HAP-1 (cell line): ENCODE results near the gene DDX27.

Experiments used
- DNase-seq, 2 experiments: peaks; one replicate each; pipeline ENCODE4 v3.0.0-alpha.2; 2016 to 2020; ENCODE audit warnings: low spot score in 2 of 2
- H3K27me3 ChIP-seq: fragments of 250-450 bp; sonication (Bioruptor Pico); 2 replicates; pipeline ENCODE4 v1.5.1; 2020; ENCODE audit warnings: low read depth, mild to moderate bottlenecking, moderate library complexity
- H3K36me3 ChIP-seq: fragments of 250-450 bp; sonication (Bioruptor Pico); replicated peaks from 2 replicates; pipeline ENCODE4 v1.5.1; 2020; ENCODE audit warnings: mild to moderate bottlenecking
- H3K4me1 ChIP-seq: fragments of 250-450 bp; sonication (Bioruptor Pico); 2 replicates; pipeline ENCODE4 v1.5.1; 2020; ENCODE audit warnings: mild to moderate bottlenecking
- H3K4me3 ChIP-seq: fragments of 250-450 bp; sonication (Bioruptor Pico); 2 replicates; pipeline ENCODE4 v1.5.1; 2020; ENCODE audit warnings: mild to moderate bottlenecking, moderate library complexity
- H3K9me3 ChIP-seq: fragments of 250-450 bp; sonication (Bioruptor Pico); 2 replicates; pipeline ENCODE4 v1.5.1; 2020; ENCODE audit warnings: mild to moderate bottlenecking, moderate library complexity
- in situ Hi-C: fragments of 300-500 bp; cut with MboI; formaldehyde crosslinking; loops from 3 replicates; pipeline ENCODE4 v1.14.3; 2020; ENCODE audit warnings: low sequenced_read_pairs, inconsistent platforms, mixed read lengths

DDX27 gene

DNA sequence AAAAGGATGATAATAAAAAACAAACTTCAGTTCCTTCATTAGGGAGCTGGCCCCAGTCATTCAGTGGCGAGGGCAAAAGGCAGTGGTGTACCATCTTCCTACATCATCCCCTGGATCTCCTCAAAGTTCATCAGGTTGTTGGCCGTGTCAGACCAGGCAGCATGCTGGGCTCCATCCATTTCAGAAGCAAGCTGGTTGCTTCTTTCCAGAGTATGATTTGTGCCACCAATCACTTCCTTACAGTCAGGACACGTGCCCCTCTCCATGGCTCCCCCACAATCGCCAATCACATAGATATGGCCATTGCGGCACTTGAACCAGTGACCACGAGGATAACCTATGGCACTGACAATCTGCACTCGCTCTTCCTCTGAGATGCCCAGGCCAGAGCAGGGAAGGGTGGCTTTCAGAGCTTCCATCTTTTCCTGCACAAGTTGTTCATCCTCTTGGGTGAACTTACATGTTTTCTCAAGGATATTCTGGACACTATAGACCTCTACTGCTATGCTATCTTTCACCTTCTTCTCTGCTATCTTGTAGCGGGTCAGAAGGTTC, 28.0 kb downstream of the DDX27 start:
- Histone ChIP-seq H3K4me3 (no peak overlapping the region), H3K9me3 (no peaks in the 10 kb centered on the region), H3K27me3 (no peaks in the 10 kb centered on the region), H3K36me3 (peaks cover 91% of the 10 kb centered on the region), H3K4me1 (no peaks in the 10 kb centered on the region)
- no peak for DNase-seq
- in situ Hi-C loops: no loop called here

DNA sequence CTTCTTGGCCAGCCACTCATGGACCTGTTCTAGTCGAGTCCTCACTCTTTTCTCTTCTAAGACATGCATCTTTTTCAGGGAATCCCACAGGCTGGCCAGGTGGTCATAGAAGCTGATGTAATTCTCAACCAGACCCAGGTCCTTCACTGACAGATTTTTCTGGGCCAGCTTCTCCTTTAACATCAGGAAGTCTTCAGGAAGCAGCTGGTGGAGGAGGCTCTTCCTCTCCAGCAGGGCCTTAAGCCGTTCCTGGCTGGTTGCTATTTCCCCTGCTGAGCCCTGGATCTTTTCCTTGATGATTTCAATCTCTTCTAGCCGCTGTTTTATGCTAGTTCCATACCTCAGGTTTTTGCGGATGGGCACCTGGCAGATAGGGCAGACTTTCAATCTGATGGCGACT, 28.6 kb downstream of the DDX27 start:
- DNase-seq: no peak
- in situ Hi-C loops: no loop called here
- Histone ChIP-seq H3K4me3 (no peak overlapping the region), H3K27me3 (no peaks in the 10 kb centered on the region), H3K4me1 (no peaks in the 10 kb centered on the region), H3K9me3 (no peaks in the 10 kb centered on the region), H3K36me3 (peaks cover 92% of the 10 kb centered on the region)

DNA sequence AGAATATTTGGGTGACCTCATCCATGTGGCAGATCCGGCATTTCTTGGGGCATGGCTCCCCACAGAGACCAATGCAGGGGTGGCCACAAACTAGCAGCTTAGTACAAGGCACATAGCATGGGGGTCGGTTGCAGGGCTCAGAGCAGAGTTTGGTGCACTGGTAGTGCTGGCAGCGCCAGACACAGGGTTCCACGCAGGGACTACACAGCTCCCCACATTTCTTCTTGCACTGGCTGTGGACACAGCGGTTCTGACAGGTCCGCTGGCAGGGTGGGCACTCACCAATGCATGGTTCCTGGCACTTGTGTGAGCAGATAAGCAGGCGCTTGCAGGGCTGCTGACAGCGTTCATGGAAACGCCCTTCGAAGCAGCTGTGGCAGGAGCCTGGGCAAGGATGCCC, 29.1 kb downstream of the DDX27 start:
- DNase-seq: no peak
- peaks cover 92% of the 10 kb centered on the region for H3K36me3 ChIP-seq
- no peaks in the 10 kb centered on the region for H3K9me3 ChIP-seq
- H3K27me3 ChIP-seq: no peaks in the 10 kb centered on the region
- in situ Hi-C loops: no loop called here
- no peaks in the 10 kb centered on the region for H3K4me1 ChIP-seq
- H3K4me3 ChIP-seq: no peak overlapping the region

DNA sequence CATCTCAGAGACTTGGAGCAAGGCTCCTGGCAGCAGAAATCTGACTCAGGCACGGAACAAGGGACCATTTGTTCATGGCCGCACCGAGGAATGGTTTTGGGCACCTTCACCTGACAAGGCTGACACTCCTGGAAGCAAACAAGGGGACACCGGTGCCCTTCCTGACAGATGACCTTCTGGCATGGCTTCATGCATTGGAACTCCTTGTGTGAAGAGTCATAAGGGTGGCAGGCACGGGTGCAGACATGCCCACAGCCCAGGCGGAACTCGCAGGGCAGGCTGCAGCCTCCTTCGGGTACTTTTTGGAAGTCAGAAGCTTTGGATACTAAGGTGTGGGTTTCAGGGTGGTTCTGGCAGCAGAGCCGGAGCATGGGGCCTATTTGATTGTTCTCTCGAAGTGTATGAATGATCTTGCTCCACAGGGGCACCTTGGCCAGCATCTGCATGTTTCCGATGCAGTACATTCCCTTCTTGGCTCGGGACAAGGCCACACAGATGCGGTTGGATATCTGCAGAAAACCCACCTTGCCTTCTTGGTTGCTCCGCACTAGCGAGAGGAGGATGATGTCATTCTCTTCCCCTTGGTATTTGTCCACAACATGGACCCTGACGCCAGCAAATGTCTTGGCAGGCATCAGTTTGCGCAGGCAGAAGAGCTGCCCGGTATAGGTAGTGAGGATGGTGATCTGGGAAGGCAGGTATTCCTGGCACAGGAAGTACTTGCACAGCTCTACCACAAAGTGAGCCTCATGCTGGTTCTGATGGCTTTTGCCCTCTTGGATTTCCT, 29.9 kb downstream of the DDX27 start:
- Histone ChIP-seq H3K36me3 (peaks cover 90% of the 10 kb centered on the region), H3K4me3 (no peak overlapping the region), H3K27me3 (no peaks in the 10 kb centered on the region), H3K9me3 (no peaks in the 10 kb centered on the region), H3K4me1 (no peaks in the 10 kb centered on the region)
- in situ Hi-C loops: no loop called here
- DNase-seq: no peak

DNA sequence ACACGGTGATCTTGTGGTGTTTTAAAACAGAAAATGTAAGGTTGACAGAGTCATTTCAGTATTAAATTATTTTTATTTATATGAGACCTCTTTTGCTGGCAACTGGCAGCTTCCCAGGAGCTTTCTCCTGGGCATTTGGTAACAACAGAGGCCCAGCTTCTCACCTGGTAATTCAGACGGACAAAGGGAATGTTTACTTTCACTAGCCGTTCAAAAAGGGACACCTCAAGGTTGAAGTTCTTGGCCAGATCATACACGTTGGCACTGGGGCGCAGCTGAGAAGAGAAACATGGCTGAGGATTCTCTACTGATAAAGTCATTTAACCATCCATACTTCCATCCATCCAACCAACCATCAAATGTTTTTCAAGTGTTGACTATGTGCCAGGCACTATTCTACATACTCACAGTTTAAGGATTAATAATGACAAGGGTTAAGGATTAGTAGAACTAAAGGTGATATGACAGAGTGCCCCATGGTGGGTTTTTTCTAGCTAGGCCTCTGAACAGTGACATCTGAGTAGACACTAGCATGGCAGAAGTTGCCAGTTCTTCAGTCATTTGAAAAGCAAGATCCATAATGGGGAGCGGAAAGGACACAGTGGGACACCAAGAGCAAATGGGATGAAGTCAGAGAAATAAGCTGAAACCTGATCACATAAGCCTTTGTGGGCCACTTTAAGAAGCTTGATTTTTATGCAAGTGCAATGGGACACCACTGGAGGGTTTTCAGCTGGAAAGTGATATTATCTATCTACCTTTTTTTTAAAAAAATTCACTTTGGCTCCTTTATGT, 33.5 kb downstream of the DDX27 start:
- no peak overlapping the region for H3K4me3 ChIP-seq
- no peaks in the 10 kb centered on the region for H3K9me3 ChIP-seq
- H3K36me3 ChIP-seq: peaks cover 80% of the 10 kb centered on the region
- no peaks in the 10 kb centered on the region for H3K4me1 ChIP-seq
- in situ Hi-C loops: no loop called here
- H3K27me3 ChIP-seq: no peaks in the 10 kb centered on the region
- no peak for DNase-seq

DNA sequence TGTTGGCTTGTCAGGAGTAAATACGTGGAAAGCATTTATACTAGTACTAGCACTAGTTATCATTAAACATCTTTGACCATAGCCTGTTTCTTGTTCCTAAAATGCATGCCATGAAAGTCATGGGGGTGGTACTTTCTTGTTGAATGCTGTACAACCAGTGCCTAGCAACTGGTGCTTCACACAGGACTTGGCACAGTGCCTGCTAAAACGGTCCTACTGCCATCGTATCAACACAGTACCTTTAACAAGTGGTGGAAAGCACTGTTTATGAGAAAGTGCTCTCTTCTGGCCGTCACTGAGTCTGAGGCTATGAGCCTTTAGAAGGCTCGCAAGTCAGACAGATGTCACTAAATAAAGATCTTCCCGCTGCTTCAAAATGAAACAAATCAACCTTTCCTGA, 37.0 kb downstream of the DDX27 start:
- no peaks in the 10 kb centered on the region for H3K27me3 ChIP-seq
- H3K4me3 ChIP-seq: no peak overlapping the region
- no peak for DNase-seq
- peaks cover 73% of the 10 kb centered on the region for H3K36me3 ChIP-seq
- in situ Hi-C loops: no loop called here
- no peaks in the 10 kb centered on the region for H3K9me3 ChIP-seq
- H3K4me1 ChIP-seq: no peaks in the 10 kb centered on the region

DNA sequence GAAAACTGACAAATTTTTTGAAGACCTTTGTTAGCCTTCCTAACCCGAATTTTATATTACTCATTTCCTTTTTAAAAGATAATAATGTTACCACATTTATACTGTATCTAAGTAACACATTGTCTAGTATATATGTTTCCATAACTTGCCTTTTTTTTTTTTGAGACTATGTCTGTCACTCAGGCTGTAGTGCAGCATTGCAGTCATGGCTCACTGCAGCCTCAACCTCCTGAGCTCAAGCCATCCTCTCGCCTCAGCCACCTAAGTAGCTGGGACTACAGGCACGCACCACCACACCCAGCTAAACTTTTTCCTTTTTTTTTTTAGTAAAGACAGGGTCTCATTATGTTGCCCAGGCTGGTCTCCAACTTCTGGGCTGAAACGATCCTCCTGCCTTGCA, 40.1 kb downstream of the DDX27 start:
- in situ Hi-C loops: no loop called here
- peaks cover 71% of the 10 kb centered on the region for H3K36me3 ChIP-seq
- H3K4me1 ChIP-seq: no peaks in the 10 kb centered on the region
- H3K9me3 ChIP-seq: no peaks in the 10 kb centered on the region
- no peak overlapping the region for H3K4me3 ChIP-seq
- H3K27me3 ChIP-seq: no peaks in the 10 kb centered on the region
- no peak for DNase-seq

DNA sequence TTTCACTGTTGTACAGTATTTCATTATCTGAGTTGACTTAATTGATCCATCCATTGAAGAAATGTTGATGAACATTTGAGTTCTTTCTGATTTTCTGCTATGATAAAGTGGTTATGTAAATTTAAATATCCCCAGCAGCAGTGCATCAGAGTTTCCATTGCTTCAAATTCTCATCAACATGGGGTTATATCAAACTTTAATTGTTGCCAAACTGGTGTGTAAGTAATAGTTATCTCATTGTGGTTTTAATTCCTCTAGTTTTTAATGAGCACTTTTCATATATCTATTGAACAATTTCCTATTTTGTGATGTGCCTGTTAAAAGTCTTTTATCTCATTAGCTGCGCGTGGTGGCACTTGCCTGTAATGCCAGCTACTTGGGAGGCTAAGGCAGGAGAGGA, 40.6 kb downstream of the DDX27 start:
- DNase-seq: no peak
- peaks cover 72% of the 10 kb centered on the region for H3K36me3 ChIP-seq
- H3K9me3 ChIP-seq: no peaks in the 10 kb centered on the region
- in situ Hi-C loops: no loop called here
- H3K27me3 ChIP-seq: no peaks in the 10 kb centered on the region
- H3K4me1 ChIP-seq: no peaks in the 10 kb centered on the region
- H3K4me3 ChIP-seq: no peak overlapping the region

DNA sequence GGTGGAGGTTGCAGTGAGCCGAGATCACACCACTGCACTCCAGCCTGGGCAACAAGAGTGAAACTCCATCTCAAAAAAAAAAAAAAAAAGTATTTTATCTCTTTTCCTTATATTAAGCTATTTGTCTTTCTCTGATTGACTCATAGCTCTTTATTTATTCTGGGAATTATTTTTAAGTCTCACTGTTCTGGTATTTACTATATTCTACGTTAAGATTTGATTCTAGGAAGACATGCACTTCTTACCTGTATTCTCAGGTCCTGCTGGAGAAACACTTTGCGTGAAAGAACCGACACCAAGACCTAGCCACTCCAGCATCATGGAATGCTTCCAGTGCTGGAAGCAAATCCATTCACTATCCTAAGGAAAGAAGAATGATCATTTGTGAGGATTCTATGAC, 41.0 kb downstream of the DDX27 start:
- in situ Hi-C loops: no loop called here
- no peaks in the 10 kb centered on the region for H3K9me3 ChIP-seq
- DNase-seq: no peak
- no peaks in the 10 kb centered on the region for H3K4me1 ChIP-seq
- no peak overlapping the region for H3K4me3 ChIP-seq
- H3K36me3 ChIP-seq: peaks cover 76% of the 10 kb centered on the region
- H3K27me3 ChIP-seq: no peaks in the 10 kb centered on the region

DNA sequence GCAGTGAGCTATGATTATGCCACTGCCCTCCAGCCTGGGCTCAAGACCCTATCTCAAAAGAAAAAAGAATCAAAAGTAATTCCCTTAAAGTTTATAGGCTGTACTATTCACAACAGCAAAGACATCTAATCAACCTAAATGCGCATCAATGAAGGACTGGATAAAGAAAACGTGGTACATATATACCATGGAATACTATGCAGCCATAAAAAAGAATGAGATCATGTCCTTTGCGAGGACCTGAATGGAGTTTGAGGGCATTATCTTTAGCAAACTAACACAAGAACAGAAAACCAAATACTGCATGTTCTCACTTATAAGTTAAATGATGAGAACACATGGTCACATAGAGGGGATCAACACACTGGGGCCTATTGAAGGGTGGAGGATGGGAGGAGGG, 42.0 kb downstream of the DDX27 start:
- no peaks in the 10 kb centered on the region for H3K4me1 ChIP-seq
- in situ Hi-C loops: no loop called here
- peaks cover 73% of the 10 kb centered on the region for H3K36me3 ChIP-seq
- H3K9me3 ChIP-seq: no peaks in the 10 kb centered on the region
- H3K4me3 ChIP-seq: no peak overlapping the region
- no peaks in the 10 kb centered on the region for H3K27me3 ChIP-seq
- no peak for DNase-seq

DNA sequence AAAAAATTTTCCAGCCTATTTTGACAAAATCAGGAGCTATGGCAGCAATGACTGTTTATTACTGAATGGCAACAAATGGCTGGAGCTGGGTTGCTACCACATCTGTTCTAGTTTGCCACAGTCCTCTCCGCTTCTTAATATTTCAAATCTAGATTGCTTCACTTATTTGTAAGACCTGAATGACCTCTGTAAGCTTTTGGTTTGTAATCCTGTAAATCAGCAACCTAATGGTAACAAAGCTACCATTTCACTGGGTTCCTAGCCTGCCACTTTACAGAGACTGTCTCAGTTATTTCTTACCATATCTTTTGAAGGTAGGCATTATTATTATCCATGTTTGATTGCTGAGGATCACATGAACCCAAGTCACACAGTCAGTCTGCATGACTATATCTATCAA, 43.2 kb downstream of the DDX27 start:
- Histone ChIP-seq H3K27me3 (no peaks in the 10 kb centered on the region), H3K4me1 (no peaks in the 10 kb centered on the region), H3K9me3 (no peaks in the 10 kb centered on the region), H3K4me3 (no peak overlapping the region), H3K36me3 (peaks cover 60% of the 10 kb centered on the region)
- no peak for DNase-seq
- in situ Hi-C loops: no loop called here

DNA sequence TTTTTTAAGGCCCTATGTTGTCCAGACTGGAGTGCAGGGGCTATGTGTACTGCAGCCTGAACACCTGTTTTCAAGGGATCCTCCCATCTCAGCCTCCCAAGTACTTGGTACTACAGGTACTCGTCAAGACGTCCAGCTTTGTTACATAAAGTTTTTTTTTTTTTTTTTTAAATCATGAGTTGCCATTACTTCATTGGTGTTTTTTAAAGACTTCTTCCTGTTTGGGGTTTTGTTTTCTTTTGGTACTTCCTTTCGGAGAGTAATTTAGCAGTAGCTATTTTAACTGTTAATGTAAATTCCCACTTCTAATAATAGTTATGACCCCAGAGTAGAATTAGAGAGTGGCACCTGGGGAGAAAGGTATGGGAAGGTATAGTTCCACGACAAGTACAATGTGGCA, 48.1 kb downstream of the DDX27 start:
- in situ Hi-C loops: no loop called here
- Histone ChIP-seq H3K4me1 (peaks cover 6% of the 10 kb centered on the region), H3K4me3 (no peak overlapping the region), H3K27me3 (no peaks in the 10 kb centered on the region), H3K9me3 (no peaks in the 10 kb centered on the region), H3K36me3 (peaks cover 72% of the 10 kb centered on the region)
- DNase-seq: no peak

DNA sequence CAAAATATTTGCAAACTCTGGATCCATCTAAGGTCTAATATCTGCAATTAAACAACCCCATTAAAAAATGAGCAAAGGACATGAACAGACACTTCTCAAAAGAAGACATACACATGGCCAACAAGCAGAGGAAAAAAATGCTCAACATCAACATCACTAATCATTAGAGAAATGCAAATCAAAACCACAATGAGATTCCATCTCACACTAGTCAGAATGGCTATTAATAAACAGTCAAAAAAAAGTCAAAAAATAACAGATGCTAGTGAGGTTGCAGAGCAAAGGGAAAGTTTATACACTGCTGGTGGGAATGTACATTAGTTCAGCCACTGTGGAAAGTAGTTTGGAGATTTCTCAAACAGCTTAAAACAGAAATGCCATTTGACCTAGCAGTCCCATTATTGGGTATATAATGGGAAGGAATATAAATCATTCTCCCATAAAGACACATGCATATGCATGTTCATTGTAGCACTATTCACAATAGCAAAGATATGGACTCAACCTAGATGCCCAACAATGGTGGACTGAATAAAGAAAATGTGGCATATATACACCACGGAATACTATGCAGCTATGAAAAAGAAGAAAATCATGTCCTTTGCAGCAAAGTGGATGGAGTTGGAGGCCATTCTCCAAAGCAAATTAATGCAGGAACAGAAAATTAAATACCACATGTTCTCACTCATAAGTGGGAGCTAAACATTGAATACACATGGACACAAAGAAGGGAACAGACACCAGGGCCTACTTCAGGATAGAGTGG, 49.6 kb downstream of the DDX27 start:
- no peak for DNase-seq
- in situ Hi-C loops: no loop called here
- H3K36me3 ChIP-seq: peaks cover 70% of the 10 kb centered on the region

DNA sequence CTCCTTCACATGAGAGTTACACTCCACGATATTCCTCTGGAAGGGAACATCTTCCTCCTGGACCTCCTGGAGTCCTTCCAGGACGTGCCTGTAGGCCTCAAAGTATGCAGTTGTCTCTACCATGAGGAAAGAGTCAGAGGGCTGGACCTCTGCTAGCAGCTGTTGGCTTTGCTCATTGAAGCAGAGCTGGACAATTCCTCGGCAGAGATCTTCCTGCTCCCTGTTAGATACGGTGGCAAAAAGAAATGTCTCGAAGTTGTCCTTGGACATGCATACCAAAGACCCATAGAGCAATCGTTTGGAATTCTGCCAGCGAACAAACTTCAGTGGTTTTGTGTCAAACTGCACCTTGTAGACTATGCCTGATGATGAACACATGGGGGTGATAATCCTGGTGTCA, 51.0 kb downstream of the DDX27 start:
- DNase-seq: no peak
- H3K4me1 ChIP-seq: peaks cover 6% of the 10 kb centered on the region
- H3K4me3 ChIP-seq: no peak overlapping the region

More for the DNA sequence above, 49.6 kb downstream of the DDX27 start:
- no peak overlapping the region for H3K4me3 ChIP-seq
- no peaks in the 10 kb centered on the region for H3K27me3 ChIP-seq
- H3K9me3 ChIP-seq: no peaks in the 10 kb centered on the region
- peaks cover 6% of the 10 kb centered on the region for H3K4me1 ChIP-seq

More for the DNA sequence above, 51.0 kb downstream of the DDX27 start:
- Histone ChIP-seq H3K36me3 (peaks cover 64% of the 10 kb centered on the region), H3K27me3 (no peaks in the 10 kb centered on the region), H3K9me3 (no peaks in the 10 kb centered on the region)
- in situ Hi-C loops: no loop called here
